DMS114 treated with DMSO at 0.1 percent for 48 hours (cell line): Measurements from ENCODE around the gene TUBB2A.

Experiments
- DNase-seq: peaks from one replicate; lab custom pipeline; 2025; ENCODE audit not compliant: unreplicated experiment; lab: John Stamatoyannopoulos, UW

Gene TUBB2A

DNA sequence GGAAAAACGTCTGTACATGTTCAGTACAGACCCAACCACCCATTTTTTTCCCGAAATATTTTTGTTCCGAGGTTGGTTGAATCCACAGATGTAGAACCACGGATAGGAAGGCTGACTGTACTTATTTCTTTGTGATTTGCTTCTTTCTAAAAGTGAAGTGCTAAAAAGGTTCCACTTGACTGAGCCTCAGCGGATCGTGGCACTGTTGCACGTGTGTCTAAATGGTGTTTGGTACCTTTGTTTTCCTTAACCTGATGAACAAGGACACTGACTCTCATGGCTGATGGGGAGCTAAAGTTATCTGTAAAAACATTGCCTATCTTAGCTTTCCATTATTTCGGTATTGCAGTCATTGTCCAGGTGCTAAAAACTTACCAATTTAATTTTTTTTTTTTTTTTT, 32.7 kb downstream of the TUBB2A start:
- DNase-seq: no peak

DNA sequence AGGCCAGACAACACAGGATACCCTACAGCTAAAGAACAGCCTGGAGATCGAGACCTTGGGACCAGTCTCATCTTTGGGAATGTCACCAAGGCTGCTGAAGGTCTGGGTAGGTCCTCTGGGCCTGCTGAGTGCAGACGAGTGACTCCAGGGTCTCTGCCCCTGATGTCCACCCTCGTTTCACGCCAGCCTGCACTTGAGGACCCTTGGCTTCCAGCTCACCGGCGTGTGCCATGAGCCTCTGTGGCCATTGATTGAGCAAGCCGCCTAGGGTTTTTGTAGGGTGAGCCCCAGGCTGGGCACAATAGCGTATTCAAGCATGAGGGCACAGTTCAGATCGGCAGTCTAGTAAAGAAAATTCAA, 34.5 kb downstream of the TUBB2A start:
- no peak for DNase-seq

DNA sequence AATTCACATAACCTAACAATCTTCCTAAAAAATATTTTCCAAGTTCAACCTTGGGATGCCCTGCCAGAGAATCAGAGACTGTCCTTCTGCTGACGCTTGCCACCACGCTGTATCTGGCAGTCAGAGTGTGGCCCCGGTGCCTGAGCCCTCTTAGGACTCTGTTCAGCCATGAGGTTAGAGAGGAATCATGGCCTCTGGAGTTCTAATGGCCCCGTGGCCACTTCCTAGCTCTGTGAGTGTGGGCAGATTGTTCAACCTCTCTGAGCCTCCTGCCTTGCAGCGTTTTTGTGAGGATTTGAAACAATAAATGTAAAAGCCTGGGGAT, 36.6 kb downstream of the TUBB2A start:
- no peak for DNase-seq

DNA sequence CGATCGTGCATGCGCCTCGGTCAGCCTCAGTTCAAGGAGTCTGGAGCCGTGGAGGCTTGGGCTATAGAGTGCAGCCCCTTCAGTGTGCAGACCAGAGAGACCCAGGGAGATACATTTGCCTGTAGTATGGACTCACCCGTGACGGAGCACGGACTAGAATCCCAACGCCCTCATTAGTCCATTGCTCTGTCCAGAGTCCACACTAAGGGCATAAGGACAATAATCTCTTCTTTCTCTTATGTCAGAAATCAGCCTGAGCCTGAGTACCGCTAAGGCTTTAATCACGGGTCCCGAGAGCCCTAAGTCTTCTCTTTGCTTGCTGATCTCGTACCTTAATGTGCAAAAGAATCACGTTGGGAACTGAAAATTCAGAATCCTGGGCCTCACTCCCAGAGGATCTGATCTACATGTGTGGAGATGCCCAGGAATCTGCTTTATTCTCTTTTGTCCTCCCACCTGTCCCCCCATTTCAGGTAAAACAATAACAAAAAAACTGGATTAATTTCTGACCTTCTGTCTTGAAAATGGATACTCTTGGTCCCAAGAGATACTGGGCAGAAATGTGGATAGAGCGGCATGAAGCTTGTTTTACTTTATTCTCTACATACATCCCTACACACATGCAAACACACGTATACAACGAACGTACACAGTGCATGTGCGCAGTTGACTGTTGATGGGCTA, 38.2 kb downstream of the TUBB2A start:
- DNase-seq: no peak

DNA sequence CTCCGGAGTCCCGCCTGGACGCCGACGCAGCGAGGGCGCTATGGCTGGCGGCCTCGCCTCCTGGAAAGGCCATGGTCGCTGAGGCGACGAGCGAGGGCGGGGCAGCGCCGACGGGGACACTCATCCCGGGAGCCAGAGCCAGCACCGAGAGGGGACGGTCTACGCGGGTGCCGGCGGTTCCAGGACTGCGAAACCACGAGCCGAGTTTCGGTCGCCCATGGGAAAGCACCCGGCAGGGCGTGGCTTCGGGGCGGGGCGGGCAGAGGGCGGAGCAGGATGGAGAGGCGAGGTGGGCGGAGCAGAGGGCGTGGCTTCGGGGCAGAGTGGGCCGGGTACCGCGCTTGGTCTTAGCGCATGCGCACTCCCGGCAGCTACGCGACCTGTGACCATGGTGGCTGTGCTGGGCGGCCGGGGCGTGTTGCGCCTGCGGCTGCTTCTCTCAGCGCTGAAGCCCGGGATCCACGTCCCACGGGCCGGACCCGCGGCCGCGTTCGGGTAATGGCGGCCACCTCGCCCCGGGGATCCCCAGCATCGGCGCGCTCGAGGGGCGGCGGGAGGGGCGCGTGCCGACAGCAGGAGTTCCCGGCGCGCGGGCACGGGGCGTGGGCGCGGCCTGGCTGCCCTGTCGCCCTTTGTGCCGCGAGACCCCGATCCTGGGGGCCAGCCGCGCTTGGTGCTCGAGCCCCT, 38.8 kb downstream of the TUBB2A start, which contains the start of gene BPHL:
Gene BPHL (plus strand): TSS at position 359 of the 687 bp plus-strand sequence. CDS start 30 bp downstream, at position 389.
- peak; percentile 89 for DNase-seq

DNA sequence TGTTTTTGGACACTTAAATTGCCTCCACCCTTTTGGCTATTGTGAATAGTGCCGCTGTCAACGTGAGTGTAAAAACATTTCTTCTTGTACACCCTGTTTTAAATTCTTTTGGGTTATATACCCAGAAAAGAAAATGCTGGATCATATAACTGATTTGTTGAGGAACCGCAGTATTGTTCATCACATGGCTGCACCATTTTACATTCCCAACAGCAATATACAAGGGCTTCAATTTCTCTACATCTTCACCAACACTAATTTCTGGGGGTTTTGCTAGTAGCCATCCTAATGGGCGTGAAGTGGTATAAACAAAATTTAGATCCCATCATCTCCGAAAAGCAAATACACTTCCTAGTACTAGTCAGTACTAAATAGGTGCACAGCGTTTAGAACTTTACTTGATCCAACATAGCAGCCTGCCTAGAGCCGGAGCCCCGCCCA, 39.4 kb downstream of the TUBB2A start:
- DNase-seq: peak; percentile 86

DNA sequence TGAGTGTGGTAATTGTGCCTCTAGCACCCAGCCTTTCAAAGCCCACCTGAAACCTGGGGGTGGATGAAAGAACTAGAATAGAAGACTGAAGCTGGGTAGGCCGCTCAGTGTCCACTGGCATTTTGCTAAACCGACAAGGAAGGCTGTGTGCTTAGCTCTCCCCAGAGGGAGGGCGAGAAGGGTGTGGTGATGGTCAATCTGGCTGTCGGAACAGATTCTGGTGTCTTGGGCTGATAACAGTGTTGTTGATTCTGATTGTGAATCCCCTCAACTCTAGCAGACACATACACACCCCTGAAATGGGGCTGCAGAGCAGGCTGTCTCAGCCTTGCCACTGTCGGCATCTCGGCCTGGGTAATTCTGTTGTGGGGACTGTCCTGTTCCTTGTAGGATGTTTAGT, 43.0 kb downstream of the TUBB2A start:
- DNase-seq: no peak

DNA sequence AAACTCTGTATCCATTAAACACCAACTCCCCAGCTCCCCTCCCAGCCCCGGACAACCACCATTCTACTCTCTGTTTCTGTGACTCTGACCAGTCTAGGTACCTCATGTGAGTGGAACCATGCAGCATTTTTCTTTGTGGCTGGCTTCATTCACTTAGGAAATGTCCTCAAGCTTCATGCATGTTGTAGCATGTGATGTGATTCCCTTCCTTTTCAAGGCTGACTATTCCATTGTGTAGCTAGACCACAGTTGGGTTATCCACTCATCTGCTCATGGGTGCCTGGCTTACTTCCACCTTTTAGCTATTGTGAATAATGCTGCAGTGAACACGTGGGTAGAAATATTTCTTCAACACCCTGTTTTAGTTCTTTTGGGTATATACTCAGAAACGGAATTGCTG, 47.6 kb downstream of the TUBB2A start:
- DNase-seq: no peak

DNA sequence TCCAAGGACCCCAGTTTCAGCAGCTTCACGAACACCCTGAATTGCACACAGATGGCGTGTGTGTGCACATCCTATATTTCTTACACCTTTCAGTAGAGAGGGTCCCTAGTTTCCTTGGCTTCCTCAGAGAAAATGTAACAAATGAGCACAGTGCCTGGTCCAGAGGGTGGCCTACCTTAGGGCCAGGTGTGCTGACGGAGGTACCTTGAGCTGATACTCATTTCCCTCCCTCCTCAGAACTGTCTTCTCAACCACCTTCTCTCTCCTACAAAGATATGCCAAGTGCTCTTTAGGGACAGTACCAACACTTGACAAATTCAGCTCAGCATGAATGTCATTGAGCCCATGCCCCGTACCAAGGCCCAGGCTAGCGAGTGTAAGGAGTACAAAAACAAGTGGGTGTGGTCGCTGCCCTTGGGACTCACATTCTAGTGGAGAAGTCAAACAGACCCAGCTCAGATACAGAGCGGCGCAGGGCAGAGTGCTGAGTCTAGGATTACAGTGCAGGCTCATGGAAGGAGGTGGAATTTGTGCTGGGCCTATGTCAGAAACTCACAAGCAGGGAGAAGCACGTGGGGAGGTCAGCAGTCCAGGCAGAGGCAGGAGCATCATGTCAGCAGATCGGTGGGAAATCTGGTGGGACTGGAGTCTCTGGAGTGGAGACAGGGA, 48.5 kb downstream of the TUBB2A start:
- no peak for DNase-seq
